ENCODE data around the gene HSPA1B. TPM values are rescaled to one million over a fixed set of nuclear protein-coding genes. Genes with fewer than 3 reads are reported as not detected.

HSPA1B gene
- total and polyA plus RNA-seq, 2 experiments from 2014 or later = 111 to 172 TPM

- no peak for DNase-seq (ENCODE audit: low spot score)
- Histone ChIP-seq H3K4me3 (no peak overlapping the region), H3K36me3 (replicated peaks; ENCODE audit: insufficient read depth, low read depth) (no peaks in the 10 kb centered on the region), H3K4me1 (ENCODE audit: insufficient read depth) (no peaks in the 10 kb centered on the region), H3K27me3 (no peaks in the 10 kb centered on the region), H2AFZ (no peak overlapping the region), H3K9me2 (replicated peaks; ENCODE audit: insufficient read depth) (no peaks in the 10 kb centered on the region), H3K79me2 (peaks cover 23% of the 10 kb centered on the region), H3K27ac (peak overlapping the region; percentile 99), H3K4me2 (peak overlapping the region; percentile 84), H4K20me1 (ENCODE audit: insufficient read depth, poor library complexity, severe bottlenecking) (no peaks in the 10 kb centered on the region), H3K9me3 (ENCODE audit: low read depth) (no peaks in the 10 kb centered on the region)
- 79% methylated on average over 13 of the region's 13 CpGs for WGBS (ENCODE audit: low lambda C conversion rate, missing lambda C conversion rate)
- TF ChIP-seq EZH2phosphoT487 (IDR thresholded peaks at IDR 0.05; ENCODE audit: low read depth, severe bottlenecking, unreplicated experiment) = no peak
- TF ChIP-seq, protein P1, sequence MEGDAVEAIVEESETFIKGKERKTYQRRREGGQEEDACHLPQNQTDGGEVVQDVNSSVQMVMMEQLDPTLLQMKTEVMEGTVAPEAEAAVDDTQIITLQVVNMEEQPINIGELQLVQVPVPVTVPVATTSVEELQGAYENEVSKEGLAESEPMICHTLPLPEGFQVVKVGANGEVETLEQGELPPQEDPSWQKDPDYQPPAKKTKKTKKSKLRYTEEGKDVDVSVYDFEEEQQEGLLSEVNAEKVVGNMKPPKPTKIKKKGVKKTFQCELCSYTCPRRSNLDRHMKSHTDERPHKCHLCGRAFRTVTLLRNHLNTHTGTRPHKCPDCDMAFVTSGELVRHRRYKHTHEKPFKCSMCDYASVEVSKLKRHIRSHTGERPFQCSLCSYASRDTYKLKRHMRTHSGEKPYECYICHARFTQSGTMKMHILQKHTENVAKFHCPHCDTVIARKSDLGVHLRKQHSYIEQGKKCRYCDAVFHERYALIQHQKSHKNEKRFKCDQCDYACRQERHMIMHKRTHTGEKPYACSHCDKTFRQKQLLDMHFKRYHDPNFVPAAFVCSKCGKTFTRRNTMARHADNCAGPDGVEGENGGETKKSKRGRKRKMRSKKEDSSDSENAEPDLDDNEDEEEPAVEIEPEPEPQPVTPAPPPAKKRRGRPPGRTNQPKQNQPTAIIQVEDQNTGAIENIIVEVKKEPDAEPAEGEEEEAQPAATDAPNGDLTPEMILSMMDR (IDR thresholded peaks at IDR 0.05; ENCODE audit: poor library complexity) = no peak
- no peak for TF ChIP-seq EZH2 (IDR thresholded peaks at IDR 0.05; ENCODE audit: borderline replicate concordance)
Measured at GRCh38 chr6:31879143-31879542, 51.6 kb downstream of the HSPA1B start.

Small RNAs within 50 kb of the gene (small RNA-seq; reads per million reads assigned to genes)
- gene RF00019 = not detected
- 891 reads per million, percentile 99 among the genes with 10 or more reads in this experiment for gene SNORD48
- not detected for gene SNORD52

Other genes starting within 250 kb of the HSPA1B start
Only the 30 nearest of the 38 such genes appear.
- gene APOM, start 171.8 kb upstream of the HSPA1B start, total RNA-seq = 9.3 and 10.4 TPM in 2 replicates
- gene APOM, start 171.8 kb upstream of the HSPA1B start, polyA plus RNA-seq = 28.2 and 40.7 TPM in 2 replicates
- 21.3 and 23.3 TPM in 2 replicates for gene C6orf47, start 167.0 kb upstream of the HSPA1B start, total RNA-seq
- gene C6orf47, start 167.0 kb upstream of the HSPA1B start, polyA plus RNA-seq = 19.8 and 25.4 TPM in 2 replicates
- 11.5 and 18.1 TPM in 2 replicates for gene GPANK1, start 162.7 kb upstream of the HSPA1B start, total RNA-seq
- gene GPANK1, start 162.7 kb upstream of the HSPA1B start, polyA plus RNA-seq = 18.5 and 23.8 TPM in 2 replicates
- gene CSNK2B, start 161.7 kb upstream of the HSPA1B start, total RNA-seq = 155 and 185 TPM in 2 replicates
- gene CSNK2B, start 161.7 kb upstream of the HSPA1B start, polyA plus RNA-seq = 181 and 202 TPM in 2 replicates
- gene LY6G5B, start 157.8 kb upstream of the HSPA1B start, total RNA-seq = 2.2 and 5.3 TPM in 2 replicates
- 14.9 and 18.9 TPM in 2 replicates for gene LY6G5B, start 157.8 kb upstream of the HSPA1B start, polyA plus RNA-seq
- gene LY6G5C, start 146.7 kb upstream of the HSPA1B start, total RNA-seq = 0.32 TPM in 1 of 2 replicates, not detected in the other
- gene LY6G5C, start 146.7 kb upstream of the HSPA1B start, polyA plus RNA-seq = 0.63 and 5.0 TPM in 2 replicates
- 63.2 and 66.8 TPM in 2 replicates for gene ABHD16A, start 124.4 kb upstream of the HSPA1B start, total RNA-seq
- gene ABHD16A, start 124.4 kb upstream of the HSPA1B start, polyA plus RNA-seq = 81.3 and 94.7 TPM in 2 replicates
- not detected in 2 replicates for gene LY6G6F, start 120.9 kb upstream of the HSPA1B start, total RNA-seq
- not detected in 2 replicates for gene LY6G6F, start 120.9 kb upstream of the HSPA1B start, polyA plus RNA-seq
- gene LY6G6D, start 112.4 kb upstream of the HSPA1B start, total RNA-seq = 1.3 TPM in 1 of 2 replicates, not detected in the other
- 1.2 and 3.0 TPM in 2 replicates for gene LY6G6D, start 112.4 kb upstream of the HSPA1B start, polyA plus RNA-seq
- gene LY6G6C, start 106.0 kb upstream of the HSPA1B start, total RNA-seq = not detected in 2 replicates
- 0.30 and 0.39 TPM in 2 replicates for gene LY6G6C, start 106.0 kb upstream of the HSPA1B start, polyA plus RNA-seq
- not detected in 2 replicates for gene MPIG6B, start 104.4 kb upstream of the HSPA1B start, total RNA-seq
- 0.33 TPM in 1 of 2 replicates, not detected in the other for gene MPIG6B, start 104.4 kb upstream of the HSPA1B start, polyA plus RNA-seq
- gene DDAH2, start 98.4 kb upstream of the HSPA1B start, total RNA-seq = 93.8 and 108 TPM in 2 replicates
- gene DDAH2, start 98.4 kb upstream of the HSPA1B start, polyA plus RNA-seq = 137 and 157 TPM in 2 replicates
- gene CLIC1, start 91.2 kb upstream of the HSPA1B start, total RNA-seq = 454 and 463 TPM in 2 replicates
- 555 and 599 TPM in 2 replicates for gene CLIC1, start 91.2 kb upstream of the HSPA1B start, polyA plus RNA-seq
- gene MSH5, start 87.7 kb upstream of the HSPA1B start, total RNA-seq = 6.4 and 7.9 TPM in 2 replicates
- 4.9 and 8.5 TPM in 2 replicates for gene MSH5, start 87.7 kb upstream of the HSPA1B start, polyA plus RNA-seq
- gene SAPCD1, start 65.1 kb upstream of the HSPA1B start, total RNA-seq = 1.4 and 4.1 TPM in 2 replicates
- 1.8 and 2.0 TPM in 2 replicates for gene SAPCD1, start 65.1 kb upstream of the HSPA1B start, polyA plus RNA-seq
- 1.5 and 3.4 TPM in 2 replicates for gene VWA7, start 50.4 kb upstream of the HSPA1B start, total RNA-seq
- gene VWA7, start 50.4 kb upstream of the HSPA1B start, polyA plus RNA-seq = 2.8 and 5.2 TPM in 2 replicates
- 23.3 and 36.6 TPM in 2 replicates for gene VARS1, start 32.0 kb upstream of the HSPA1B start, total RNA-seq
- gene VARS1, start 32.0 kb upstream of the HSPA1B start, polyA plus RNA-seq = 51.0 and 59.6 TPM in 2 replicates
- gene LSM2, start 20.8 kb upstream of the HSPA1B start, total RNA-seq = 42.9 and 51.9 TPM in 2 replicates
- gene LSM2, start 20.8 kb upstream of the HSPA1B start, polyA plus RNA-seq = 48.7 and 57.9 TPM in 2 replicates
- gene HSPA1L, start 12.5 kb upstream of the HSPA1B start, total RNA-seq = 1.4 and 2.2 TPM in 2 replicates
- 1.0 and 2.7 TPM in 2 replicates for gene HSPA1L, start 12.5 kb upstream of the HSPA1B start, polyA plus RNA-seq
- 83.3 and 84.3 TPM in 2 replicates for gene HSPA1A, start 12.2 kb upstream of the HSPA1B start, total RNA-seq
- gene HSPA1A, start 12.2 kb upstream of the HSPA1B start, polyA plus RNA-seq = 50.0 and 82.2 TPM in 2 replicates
- 402 and 407 TPM in 2 replicates for gene NEU1, start 35.1 kb downstream of the HSPA1B start, total RNA-seq
- gene NEU1, start 35.1 kb downstream of the HSPA1B start, polyA plus RNA-seq = 331 and 388 TPM in 2 replicates
- gene SLC44A4, start 51.3 kb downstream of the HSPA1B start, total RNA-seq = 76.2 and 92.0 TPM in 2 replicates
- 73.5 and 90.8 TPM in 2 replicates for gene SLC44A4, start 51.3 kb downstream of the HSPA1B start, polyA plus RNA-seq
- gene EHMT2, start 70.0 kb downstream of the HSPA1B start, total RNA-seq = 34.1 and 41.9 TPM in 2 replicates
- 40.0 and 44.6 TPM in 2 replicates for gene EHMT2, start 70.0 kb downstream of the HSPA1B start, polyA plus RNA-seq
- 4.4 and 4.9 TPM in 2 replicates for gene ZBTB12, start 74.3 kb downstream of the HSPA1B start, total RNA-seq
- gene ZBTB12, start 74.3 kb downstream of the HSPA1B start, polyA plus RNA-seq = 0.07 TPM in 1 of 2 replicates, not detected in the other
- gene C2, start 100.0 kb downstream of the HSPA1B start, total RNA-seq = 46.3 and 48.3 TPM in 2 replicates
- gene C2, start 100.0 kb downstream of the HSPA1B start, polyA plus RNA-seq = 41.1 and 46.4 TPM in 2 replicates
- 190 and 199 TPM in 2 replicates for gene CFB, start 118.4 kb downstream of the HSPA1B start, total RNA-seq
- gene CFB, start 118.4 kb downstream of the HSPA1B start, polyA plus RNA-seq = 287 and 349 TPM in 2 replicates
- 70.1 and 78.2 TPM in 2 replicates for gene NELFE, start 131.2 kb downstream of the HSPA1B start, total RNA-seq
- 78.7 and 86.9 TPM in 2 replicates for gene NELFE, start 131.2 kb downstream of the HSPA1B start, polyA plus RNA-seq
- gene SKIC2, start 131.4 kb downstream of the HSPA1B start, total RNA-seq = 34.2 and 53.2 TPM in 2 replicates
- gene SKIC2, start 131.4 kb downstream of the HSPA1B start, polyA plus RNA-seq = 61.7 and 64.3 TPM in 2 replicates
- 16.1 and 22.2 TPM in 2 replicates for gene DXO, start 144.4 kb downstream of the HSPA1B start, total RNA-seq
- 39.3 and 43.8 TPM in 2 replicates for gene DXO, start 144.4 kb downstream of the HSPA1B start, polyA plus RNA-seq
- gene C4A, start 154.3 kb downstream of the HSPA1B start, total RNA-seq = 49.1 and 66.8 TPM in 2 replicates
- 69.9 and 74.4 TPM in 2 replicates for gene C4A, start 154.3 kb downstream of the HSPA1B start, polyA plus RNA-seq

Data from hepatocyte (in vitro differentiated cells).